Bone marrow (tissue), 2 donors: ENCODE results near the gene FNBP1L.

Experiments
- DNase-seq, 2 donors: peaks; one replicate each; lab custom pipeline; 2025; lab: John Stamatoyannopoulos, UW

The FNBP1L gene

DNA sequence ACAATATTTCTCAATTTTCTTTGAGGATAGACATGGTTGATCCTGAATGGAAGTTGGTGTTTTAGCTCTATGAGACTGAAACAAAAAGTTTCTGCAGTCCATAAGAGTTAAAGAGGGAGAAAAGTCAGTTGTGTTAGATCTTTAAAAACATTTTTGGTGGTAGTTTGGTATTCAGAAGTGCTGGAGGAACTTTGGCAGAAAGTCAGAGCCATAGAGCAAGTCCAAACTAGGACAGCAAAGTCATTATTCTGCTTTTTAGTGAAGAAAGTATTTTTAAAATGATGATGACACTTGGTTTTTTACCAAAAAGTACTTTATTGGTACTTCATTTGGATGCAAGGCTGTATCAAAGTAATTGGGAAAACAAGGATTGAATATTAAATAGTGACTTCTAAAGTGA, 41.8 kb downstream of the FNBP1L start:
- no peak for DNase-seq

DNA sequence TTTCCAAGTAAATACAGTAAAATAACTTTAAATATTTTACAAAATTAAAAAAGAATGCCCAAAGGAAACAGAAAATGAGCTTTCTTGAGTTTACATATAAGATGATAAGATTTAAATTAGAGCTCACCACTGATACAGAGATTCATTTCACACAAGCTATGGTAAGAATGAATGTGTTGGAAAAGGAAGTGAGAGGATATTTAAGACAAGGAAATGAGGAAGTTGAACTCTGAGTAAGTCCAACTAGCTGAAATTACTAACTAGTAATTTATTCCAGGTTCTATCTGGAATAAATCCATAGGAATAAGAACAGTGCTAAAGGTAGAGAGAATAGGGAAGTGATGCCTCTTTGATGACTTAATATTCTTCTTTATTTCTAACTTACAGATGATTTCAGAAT, 42.4 kb downstream of the FNBP1L start:
- DNase-seq = peak in 1 of 2 donors; percentile 25

DNA sequence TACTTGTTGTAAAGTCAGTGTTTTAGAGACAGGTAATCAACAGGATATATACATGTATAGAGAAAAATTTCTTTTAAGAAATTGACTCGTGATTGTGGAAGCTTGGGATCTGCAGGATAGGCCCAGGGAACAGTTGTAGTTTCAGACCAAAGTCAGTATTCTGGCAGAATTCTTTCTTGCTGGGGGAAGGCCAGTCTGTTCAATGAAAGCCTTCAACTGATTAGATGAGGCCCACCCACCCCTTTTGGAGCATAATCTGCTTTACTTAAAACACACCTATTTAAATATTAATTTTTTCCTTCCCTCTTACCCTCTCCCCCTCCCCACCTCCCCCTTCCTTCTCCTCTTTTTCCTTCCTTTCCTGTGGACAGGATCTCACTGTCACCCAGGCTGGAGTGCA, 48.0 kb downstream of the FNBP1L start:
- no peak for DNase-seq

DNA sequence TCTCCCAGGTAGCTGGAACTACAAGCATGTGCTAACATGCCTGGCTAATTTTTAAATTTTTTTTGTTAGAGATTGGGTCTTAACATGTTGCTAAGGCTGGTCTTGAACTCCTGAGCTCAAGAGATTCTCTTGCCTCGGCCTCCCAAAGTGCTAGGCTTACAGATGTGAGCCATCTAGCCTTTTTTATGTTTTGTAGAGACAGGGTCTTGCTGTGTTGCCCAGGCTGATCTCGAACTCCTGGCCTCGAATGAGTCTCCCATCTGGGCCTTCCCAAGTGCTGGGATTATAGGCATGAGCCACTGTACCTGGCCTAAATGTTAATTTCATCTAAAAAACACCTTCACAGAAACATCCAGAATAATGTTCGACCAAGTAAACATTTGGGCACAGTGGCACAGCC, 48.6 kb downstream of the FNBP1L start:
- DNase-seq = no peak

DNA sequence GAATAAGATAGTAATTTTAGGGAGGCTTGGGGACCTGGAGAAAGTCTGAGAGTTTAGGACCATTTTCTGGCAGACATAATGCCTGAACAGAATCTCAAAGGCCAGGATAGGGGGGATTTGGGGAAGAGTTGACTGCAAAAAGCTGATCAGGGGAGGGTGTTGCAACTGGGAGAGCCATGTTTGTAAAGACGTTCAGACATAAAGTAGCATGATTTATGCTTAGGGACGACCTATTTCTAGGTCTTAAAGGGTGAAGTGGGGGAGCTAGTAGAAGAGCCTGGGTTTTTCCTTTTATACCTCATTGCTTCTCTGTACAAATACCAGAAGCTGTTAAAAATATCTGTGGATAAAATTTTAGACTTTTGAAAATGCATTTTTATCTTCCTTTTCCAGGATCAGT, 51.2 kb downstream of the FNBP1L start:
- DNase-seq = no peak

DNA sequence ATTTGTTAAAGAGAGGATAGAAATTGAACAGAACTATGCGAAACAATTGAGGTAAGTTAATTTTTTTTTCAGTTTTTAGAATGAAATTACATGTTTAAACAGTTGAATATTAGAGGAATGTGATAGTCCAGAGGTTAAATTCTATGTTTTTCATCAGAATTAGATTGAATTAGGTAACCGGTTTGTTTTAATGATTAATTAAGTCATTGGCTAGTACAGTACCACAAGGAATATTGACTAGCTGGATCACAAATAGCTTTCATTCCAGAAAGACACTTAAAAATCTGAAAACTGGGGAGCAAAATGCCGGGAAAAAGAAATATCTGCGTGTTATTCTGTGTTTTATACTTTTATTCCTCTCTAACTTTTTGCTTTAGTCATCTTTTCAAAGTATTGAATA, 51.6 kb downstream of the FNBP1L start:
- DNase-seq = no peak

DNA sequence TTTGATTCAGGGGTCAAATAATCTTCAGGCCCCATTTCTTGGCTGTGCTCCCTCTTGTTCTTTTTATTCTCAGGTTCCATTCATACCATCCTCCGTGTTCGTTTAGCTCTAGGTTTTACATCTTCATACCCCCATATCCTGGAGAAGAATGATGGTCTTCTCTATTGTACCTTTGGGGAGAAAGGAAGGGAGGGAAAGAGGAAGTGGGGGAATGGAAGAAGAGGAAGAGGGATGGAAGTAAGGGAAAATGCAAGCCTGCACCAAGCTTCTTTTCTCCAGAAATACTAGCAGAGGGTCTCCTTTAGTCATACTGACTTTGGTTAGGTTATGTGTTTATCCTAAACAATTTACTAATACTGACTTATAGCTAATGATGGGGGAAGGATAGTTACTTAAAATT, 52.4 kb downstream of the FNBP1L start:
- no peak for DNase-seq

DNA sequence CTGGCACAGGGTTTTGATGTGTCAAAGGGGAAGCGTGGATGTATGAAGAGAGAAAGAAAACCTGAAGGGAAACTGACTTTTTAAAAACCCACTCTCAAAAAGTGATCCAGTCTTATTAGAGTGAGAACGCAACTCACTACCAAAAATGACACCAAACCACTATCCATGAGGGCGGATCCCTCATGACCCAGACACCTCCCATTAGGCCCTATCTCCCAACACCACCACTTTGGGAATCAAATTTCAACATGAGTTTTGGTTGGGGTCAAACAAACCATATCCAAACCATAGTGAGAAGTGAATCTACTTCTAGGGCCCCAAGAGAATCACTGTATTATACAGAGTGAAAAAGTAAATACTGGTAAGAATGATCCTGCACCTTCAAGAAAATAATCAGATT, 53.5 kb downstream of the FNBP1L start:
- DNase-seq = no peak

DNA sequence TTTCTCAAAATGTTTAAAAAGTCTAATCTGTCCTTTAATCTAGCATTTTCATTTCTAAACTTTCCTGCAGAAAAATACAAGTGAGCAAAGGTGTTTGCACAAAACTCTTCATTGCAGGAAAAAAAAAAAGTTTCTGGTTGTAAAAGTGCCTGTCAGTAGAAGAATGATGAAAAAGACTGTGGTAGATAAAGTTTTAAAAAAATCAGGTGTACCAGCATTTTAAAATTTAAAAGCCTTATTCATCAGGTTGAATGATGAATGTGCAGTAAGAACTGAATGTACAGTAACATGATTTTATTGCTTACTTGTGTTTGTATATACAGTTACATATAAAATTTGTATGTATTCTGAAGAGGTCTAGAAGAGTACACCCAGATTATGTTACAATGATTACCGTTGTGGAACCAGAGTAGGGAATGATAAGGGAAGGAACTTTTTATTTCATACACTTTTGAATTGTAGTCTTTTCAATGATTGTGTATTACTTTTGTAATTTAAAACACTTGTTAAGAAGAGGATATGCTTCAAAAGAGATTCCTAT, 54.0 kb downstream of the FNBP1L start:
- DNase-seq = no peak

DNA sequence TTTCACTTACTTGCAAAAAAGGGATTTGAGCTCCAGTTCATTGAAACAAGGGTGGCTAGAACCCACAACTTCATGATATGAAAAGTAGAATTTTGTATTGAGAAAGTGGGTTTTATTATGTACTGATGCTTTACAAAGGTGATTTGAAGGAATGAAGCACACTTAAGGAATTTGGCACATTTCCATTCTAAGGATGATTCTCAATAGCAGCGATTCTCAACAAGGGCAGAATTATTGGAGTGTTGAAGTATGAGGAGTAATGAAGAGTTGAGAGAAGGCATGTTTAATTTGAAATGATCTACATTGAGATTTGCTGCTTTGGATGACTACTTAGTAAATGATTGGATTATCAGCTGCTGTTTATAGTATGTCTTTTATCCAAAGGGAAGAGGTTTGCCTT, 54.7 kb downstream of the FNBP1L start:
- DNase-seq = no peak

DNA sequence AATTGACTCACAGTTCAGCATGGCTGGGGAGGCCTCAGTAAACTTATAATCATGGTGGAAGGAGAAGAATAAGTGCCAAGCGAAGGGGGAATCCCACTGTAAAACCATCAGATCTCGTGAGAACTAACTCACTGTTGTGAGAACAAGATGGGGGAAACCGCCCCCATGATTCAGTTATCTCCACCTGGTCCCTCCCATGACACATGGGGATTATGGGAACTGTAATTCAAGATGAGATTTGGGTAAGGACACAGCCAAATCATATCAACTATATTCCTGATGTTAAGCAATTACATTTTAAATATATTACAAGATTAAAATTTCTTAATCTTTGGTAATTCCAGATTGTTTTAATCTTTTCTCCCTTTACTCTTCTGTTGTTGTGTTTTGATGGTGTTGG, 55.2 kb downstream of the FNBP1L start:
- no peak for DNase-seq

DNA sequence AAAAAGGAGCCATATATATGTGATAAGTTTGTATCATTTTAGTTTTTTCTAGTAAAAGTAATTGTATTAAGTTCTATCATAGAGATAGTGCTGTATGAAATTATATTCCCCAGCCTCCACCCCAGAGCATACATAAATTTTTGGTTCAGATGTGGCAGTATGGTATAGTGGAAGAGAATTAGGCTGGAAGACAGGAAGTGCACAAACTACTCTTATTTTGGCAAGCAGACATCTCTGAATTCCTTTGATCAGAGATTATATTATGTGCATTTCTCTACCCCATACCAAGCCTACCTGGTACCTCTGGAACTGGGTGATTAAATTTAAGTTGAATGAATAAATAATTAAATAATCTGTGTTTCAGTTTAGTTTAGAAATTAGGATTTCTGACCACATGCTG, 55.9 kb downstream of the FNBP1L start:
- no peak for DNase-seq

DNA sequence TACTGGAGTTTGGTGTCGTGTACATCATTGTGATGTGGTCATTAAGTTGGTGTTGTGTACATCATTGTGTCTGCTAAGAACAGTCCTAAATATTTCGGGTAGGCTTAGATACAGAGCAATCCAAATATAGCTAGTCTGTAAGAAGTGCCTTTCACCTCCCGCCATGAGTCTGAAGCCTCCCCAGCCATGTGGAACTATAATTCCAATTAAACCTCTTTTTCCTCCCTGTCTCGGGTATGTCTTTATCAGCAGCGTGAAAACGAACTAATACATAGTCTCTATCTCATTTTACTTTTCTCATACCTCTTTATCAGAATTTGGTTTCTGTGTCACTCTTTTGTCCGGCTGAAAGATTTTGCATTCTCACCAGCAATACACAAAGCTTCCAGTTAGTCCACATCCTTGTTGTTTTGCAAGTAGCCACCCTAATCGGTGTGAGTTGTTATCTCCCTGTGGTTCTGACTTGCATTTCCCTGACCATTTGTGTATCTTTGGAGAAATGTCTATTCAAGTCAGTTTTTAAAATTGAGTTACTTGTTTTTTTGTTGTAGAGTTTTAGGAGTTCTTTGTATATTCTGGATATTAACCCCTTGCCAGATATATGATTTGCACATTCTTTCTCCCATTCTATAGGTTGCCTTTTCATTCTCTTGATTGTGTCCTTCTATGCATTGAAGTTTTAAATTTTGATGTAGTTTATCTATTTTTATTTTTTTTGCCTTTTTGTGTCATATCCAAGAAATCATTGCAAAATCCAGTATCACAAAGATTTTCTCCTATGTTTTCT, 56.5 kb downstream of the FNBP1L start:
- DNase-seq = no peak

DNA sequence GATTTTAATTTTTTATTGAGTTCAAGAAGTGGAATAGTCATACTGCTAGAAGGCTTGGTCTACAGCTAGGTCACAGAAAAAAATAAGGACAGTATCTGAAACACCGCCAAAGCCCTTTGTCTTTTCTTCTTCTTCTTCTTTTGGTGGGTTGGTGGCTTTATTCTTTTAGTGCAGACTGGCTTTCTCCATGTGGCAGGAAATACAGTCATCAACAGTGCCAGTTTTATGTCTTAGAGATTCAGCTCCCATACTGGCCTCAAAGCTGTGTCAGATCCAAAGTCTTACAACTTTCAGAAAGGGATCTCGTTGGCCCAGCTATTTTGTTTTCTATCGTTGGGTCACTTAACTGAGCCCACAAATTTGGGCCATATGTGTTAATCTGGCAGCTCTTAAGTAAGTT, 58.2 kb downstream of the FNBP1L start:
- DNase-seq = peak in 1 of 2 donors; percentile 79

DNA sequence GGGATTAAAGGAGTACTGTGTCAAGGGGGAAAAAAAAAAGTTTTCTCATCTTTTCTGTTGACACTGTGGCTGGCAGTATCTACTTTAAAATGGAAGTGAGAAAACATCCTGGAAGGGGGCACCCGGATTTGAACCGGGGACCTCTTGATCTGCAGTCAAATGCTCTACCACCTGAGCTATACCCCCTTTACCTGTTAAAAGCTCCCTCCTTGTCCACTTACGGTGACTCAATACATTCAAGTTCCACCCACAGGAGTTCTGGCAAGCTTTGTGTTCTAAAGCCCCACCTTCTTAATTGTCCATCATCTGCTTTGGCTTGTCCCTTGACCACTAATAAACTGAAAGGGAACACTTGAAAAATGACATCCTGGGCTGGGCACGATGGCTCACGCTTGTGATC, 68.2 kb downstream of the FNBP1L start:
- DNase-seq = no peak

DNA sequence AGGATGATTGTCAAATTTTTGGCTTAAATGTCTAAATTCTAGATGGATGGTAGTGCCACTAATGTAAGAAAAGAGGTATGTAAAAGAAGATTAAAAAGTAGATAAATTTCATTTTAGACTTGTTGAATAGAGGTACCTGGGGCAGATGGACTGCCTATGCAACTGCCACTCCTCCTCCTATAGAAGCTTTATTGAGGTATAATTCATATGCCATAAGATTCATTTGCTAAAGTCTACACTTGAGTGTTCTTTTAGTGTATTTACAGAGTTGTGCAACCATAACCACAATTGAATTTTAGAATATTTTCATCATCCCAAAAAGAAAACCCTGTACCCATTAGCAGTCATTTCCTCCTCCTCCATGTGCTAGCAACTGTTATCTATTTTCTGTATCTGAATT, 70.6 kb downstream of the FNBP1L start:
- DNase-seq = no peak

DNA sequence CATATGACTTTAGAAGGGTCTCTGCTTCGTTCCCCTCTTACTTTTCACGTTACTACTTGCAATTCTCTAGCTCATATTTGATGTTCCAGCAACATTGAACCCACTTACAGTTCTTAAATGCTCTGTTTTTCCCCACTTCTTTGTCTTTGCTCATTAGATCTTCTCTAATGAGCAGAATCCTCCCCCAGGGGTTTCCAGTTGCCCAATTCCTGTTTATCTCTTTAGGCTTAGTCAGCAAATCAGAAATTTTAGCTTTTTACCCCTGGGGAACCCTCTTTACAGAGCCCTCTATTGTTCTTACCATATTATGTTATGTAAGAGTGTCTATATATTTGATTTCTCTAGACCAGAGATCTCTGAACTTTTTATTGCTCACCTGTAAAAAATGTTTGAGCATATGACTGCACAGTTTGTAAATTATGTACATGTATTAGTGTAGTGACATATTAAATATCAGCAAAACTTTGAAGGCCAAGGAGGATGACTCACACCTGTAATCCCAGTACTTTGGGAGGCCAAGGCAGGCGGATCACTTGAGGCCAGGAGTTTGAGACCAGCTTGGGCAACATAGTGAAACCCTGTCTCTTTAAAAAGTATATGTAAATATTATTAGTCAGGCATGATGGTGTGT, 71.4 kb downstream of the FNBP1L start:
- DNase-seq = no peak

DNA sequence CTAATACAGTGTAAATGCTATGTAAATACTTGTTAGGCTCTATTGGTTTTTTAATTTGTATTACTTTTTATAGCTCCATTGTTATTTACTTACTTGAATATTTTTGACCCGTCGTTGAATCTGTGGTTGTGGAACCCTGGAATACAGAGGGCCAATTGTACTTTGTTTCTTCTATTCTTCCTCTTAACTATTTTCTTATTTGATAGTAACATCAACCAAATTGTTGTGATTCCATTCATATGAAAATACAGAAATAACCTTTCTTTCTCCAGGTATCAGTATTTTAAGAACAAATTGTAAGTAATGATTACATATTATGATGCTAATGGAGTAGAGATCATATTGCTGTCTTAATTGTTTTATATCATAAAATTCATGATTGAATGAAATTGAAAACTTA, 73.7 kb downstream of the FNBP1L start:
- no peak for DNase-seq

DNA sequence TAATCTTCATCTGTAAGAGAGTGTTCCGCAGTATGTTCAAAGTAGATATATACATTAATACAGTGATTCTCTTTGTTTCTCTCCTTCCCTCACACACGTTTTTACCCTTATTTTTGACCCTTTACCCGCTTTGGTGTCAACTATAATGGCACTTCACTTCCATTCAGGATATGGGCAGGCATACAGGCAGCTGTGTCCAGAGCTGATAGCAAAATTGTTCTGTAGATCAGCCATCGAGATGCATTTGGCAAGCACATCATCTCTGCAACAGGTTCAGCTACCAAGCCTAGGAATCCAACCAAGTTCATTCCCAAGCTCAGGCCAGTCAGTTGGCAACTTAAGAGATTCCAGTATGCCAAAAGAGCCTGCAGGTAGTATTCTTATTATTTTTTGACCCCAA, 74.8 kb downstream of the FNBP1L start:
- no peak for DNase-seq

DNA sequence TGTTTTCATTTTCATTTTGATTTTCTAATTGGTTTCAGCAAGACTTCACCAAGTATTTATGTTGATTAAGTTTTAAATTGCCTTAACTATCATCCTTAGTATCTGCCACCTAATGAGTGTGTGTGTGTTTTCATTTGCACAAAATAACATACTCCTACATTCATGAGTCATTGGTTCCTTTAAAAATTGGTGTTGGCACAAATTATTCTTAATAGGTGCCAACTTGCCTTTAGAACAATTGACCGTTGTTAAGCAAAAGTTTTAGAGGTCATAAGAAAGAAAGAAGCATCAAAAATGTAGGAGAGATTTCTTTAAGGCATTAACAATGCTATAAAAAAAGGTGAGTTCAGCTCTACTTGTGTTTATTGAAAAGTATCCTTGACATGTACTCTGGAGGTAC, 77.5 kb downstream of the FNBP1L start:
- no peak for DNase-seq

DNA sequence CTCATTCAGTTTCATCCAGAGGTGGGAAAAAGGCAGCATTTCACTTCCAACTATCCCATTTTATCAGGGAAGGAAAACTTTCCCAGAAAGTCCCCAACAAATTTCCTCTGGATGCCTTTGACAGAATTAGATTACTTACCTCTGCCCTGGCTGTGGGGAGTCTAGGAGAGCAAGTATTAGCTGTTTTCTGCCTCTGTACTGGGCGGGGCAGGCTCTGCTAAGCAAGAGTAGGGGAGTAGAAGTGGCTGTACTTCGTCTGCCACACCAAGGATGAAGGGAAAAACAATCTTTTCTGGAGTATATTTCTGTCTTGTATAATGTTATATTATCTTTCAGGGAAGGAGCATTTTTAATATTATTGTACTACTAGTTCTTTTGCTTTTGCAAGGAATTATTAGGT, 78.5 kb downstream of the FNBP1L start:
- DNase-seq = no peak

DNA sequence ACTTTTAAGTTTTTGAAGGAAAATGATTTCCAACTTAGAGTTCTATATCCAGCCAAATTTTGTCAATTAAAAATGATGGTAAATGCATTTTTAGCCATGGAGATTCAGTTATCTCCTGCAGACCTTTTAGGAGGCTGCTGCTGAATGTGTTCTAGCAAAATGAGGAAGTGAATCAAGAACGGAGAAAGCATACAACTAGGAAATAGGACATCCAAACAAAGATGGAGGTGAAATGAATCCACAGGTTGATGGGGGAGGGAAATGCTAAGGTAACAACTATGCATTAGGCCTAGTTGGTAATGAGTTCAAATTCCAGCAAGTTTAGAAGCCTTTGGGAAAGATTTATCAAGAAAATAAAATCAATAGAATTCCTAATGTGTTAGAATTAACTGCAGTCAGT, 80.5 kb downstream of the FNBP1L start:
- peak in 1 of 2 donors; percentile 64 for DNase-seq

DNA sequence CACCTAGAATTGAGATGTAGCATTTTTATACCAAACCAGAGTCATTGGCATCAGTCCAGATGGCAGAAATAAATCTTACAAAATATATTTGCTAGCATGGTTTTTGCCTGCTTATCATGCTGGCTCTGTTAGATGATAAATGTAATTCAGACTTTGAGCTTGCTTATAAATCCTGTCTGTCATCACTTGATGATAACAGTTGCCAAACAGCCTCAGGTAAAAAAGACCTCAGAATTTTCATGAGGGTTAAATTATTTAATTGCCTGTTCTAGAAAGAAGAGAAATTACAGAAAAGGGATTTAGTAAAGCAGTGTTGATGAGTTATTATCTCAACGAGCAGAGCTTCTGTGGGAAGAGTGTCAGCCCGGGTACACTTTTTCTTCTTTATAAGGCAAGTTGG, 83.3 kb downstream of the FNBP1L start:
- DNase-seq = no peak
